ENCODE measurements around the gene SARNP.

GRCh38 chr12:55818886-55819285, 1.4 kb upstream of the SARNP start:
- TF ChIP-seq CTCF (IDR thresholded peaks at IDR 0.05): no peak
- TF ChIP-seq EZH2 (IDR thresholded peaks at IDR 0.05): no peak
- no peak for TF ChIP-seq EZH2phosphoT487 (IDR thresholded peaks at IDR 0.05)
